K562 (cell line): ENCODE data around the gene ERF. TPM values are rescaled to one million over a fixed set of nuclear protein-coding genes. Genes with fewer than 3 reads are reported as not detected.

Experiments
- ATF6 ChIP-seq: sonication (generic); formaldehyde crosslinking; IDR thresholded peaks from 2 replicates; pipeline ENCODE4 v1.4.0; 2020; ENCODE audit warnings: mild to moderate bottlenecking, missing genetic modification reagents
- CBX3 ChIP-seq, 2 experiments: IDR thresholded peaks; 1 replicate in 1 of 2; 2 replicates in 1 of 2; pipeline ENCODE4 v1.6.1; 2012; ENCODE audit warnings: inconsistent platforms in 2 of 2, low read length in 2 of 2, borderline replicate concordance in 1 of 2, control low read depth in 1 of 2
- HMGXB4 ChIP-seq: sonication (generic); formaldehyde crosslinking; IDR thresholded peaks from 2 replicates; pipeline ENCODE4 v1.8.1; 2023; ENCODE audit warnings: mild to moderate bottlenecking, missing genetic modification reagents
- LEF1 ChIP-seq: fragments of 450-650 bp; IDR thresholded peaks from 2 replicates; pipeline ENCODE4 v1.6.1; 2016; ENCODE audit warnings: mild to moderate bottlenecking
- MAFG ChIP-seq: fragments of 450-650 bp; conservative IDR thresholded peaks from 2 replicates; pipeline ENCODE4 v1.6.1; 2016; ENCODE audit warnings: missing genetic modification characterization, missing compliant biosample characterization
- MTF1 ChIP-seq: fragments of 250-450 bp; sonication (Bioruptor Pico); IDR thresholded peaks from 2 replicates; pipeline ENCODE4 v1.9.0; 2021; ENCODE audit warnings: moderate library complexity, mild to moderate bottlenecking, inconsistent platforms, borderline replicate concordance
- POLR3G ChIP-seq: IDR thresholded peaks from 2 replicates; pipeline ENCODE4 v1.6.1; 2011; ENCODE audit not compliant: insufficient read length, insufficient replicate concordance; ENCODE audit errors: extremely low read depth
- SAFB2 ChIP-seq: fragments of 200-400 bp; formaldehyde crosslinking; IDR thresholded peaks from 2 replicates; pipeline ENCODE4 v1.6.1; 2018; ENCODE audit warnings: borderline replicate concordance, low read length, low read depth, moderate library complexity; ENCODE audit not compliant: severe bottlenecking
- SNIP1 ChIP-seq: fragments of 450-650 bp; IDR thresholded peaks from 2 replicates; pipeline ENCODE4 v1.7.1; 2017; ENCODE audit warnings: low read depth, mild to moderate bottlenecking
- ZNF518B ChIP-seq: fragments of 250-450 bp; sonication (Bioruptor Pico); IDR thresholded peaks from 2 replicates; pipeline ENCODE4 v1.5.0; 2021; ENCODE audit warnings: mild to moderate bottlenecking, moderate library complexity
- ZNF644 ChIP-seq: fragments of 200-800 bp; sonication (Bioruptor generic); IDR thresholded peaks from 2 replicates; pipeline ENCODE4 v1.6.1; 2016; ENCODE audit warnings: low read depth, missing genetic modification characterization, missing compliant biosample characterization
- ZNF707 ChIP-seq: fragments of 250-450 bp; sonication (Bioruptor Pico); conservative IDR thresholded peaks from 2 replicates; pipeline ENCODE4 v1.8.0; 2022; ENCODE audit warnings: inconsistent platforms, mild to moderate bottlenecking, moderate library complexity
- polyA plus RNA-seq, 8 experiments: library from polyadenylated mRNA; depleted of rRNA in 4 of 8; stranded (reverse) in 5 of 8; unstranded in 3 of 8; fragments of >200 nt; fragmentation: Nextera tagmentation in 2 of 8; fragmentation: Illumina TruSeq in 1 of 8; extraction: Ambion mirVana in 2 of 8; extraction: Trizol in 1 of 8; gene quantifications; 2 replicates each; pipeline versions ENCODE4 v1.2.1 to v1.2.3, GENCODE V29; 2011 to 2014; ENCODE audit warnings: inconsistent platforms in 1 of 8, missing spikeins in 1 of 8
- total RNA-seq, 7 experiments: library from RNA; depleted of rRNA in 6 of 7; stranded (reverse); fragments of >200 nt in 6 of 7; fragmentation: Illumina TruSeq in 2 of 7; extraction: Trizol in 2 of 7; gene quantifications; 2 replicates each; pipeline versions ENCODE4 v1.2.1 to v1.2.3, GENCODE V29; 2011 to 2021; ENCODE audit warnings: low replicate concordance in 1 of 7
- TF ChIP-seq, protein P1 (sequence below): sonication (generic); formaldehyde crosslinking; IDR thresholded peaks from 2 replicates; pipeline ENCODE4 v1.8.0; 2023; ENCODE audit warnings: missing genetic modification reagents, mild to moderate bottlenecking, borderline replicate concordance

ERF gene
- total and polyA plus RNA-seq, 9 of the 15 experiments (the other 6 are each of a cell fraction or from before 2014, with no cell fraction given), result 0.03 to 75.4 (median 27.0) TPM

- TF ChIP-seq, protein P1, sequence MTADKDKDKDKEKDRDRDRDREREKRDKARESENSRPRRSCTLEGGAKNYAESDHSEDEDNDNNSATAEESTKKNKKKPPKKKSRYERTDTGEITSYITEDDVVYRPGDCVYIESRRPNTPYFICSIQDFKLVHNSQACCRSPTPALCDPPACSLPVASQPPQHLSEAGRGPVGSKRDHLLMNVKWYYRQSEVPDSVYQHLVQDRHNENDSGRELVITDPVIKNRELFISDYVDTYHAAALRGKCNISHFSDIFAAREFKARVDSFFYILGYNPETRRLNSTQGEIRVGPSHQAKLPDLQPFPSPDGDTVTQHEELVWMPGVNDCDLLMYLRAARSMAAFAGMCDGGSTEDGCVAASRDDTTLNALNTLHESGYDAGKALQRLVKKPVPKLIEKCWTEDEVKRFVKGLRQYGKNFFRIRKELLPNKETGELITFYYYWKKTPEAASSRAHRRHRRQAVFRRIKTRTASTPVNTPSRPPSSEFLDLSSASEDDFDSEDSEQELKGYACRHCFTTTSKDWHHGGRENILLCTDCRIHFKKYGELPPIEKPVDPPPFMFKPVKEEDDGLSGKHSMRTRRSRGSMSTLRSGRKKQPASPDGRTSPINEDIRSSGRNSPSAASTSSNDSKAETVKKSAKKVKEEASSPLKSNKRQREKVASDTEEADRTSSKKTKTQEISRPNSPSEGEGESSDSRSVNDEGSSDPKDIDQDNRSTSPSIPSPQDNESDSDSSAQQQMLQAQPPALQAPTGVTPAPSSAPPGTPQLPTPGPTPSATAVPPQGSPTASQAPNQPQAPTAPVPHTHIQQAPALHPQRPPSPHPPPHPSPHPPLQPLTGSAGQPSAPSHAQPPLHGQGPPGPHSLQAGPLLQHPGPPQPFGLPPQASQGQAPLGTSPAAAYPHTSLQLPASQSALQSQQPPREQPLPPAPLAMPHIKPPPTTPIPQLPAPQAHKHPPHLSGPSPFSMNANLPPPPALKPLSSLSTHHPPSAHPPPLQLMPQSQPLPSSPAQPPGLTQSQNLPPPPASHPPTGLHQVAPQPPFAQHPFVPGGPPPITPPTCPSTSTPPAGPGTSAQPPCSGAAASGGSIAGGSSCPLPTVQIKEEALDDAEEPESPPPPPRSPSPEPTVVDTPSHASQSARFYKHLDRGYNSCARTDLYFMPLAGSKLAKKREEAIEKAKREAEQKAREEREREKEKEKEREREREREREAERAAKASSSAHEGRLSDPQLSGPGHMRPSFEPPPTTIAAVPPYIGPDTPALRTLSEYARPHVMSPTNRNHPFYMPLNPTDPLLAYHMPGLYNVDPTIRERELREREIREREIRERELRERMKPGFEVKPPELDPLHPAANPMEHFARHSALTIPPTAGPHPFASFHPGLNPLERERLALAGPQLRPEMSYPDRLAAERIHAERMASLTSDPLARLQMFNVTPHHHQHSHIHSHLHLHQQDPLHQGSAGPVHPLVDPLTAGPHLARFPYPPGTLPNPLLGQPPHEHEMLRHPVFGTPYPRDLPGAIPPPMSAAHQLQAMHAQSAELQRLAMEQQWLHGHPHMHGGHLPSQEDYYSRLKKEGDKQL (CRISPR knock-in tag), result no peak
- TF ChIP-seq ZNF644 (tag) (no peak), HMGXB4 (CRISPR knock-in tag) (no peak), ATF6 (CRISPR knock-in tag) (no peak), ZNF518B (CRISPR knock-in tag) (no peak), CBX3 (IDR thresholded peaks at IDR 0.05; ENCODE audit: borderline replicate concordance in 1 of 2, low read length in 2 of 2) (no peak), POLR3G (no peak), ZNF707 (CRISPR knock-in tag) (no peak), MTF1 (CRISPR knock-in tag) (no peak), SNIP1 (no peak), LEF1 (no peak), MAFG (tag) (no peak), SAFB2 (no peak)
Observed at GRCh38 chr19:42254850-42255765, at the start of gene ERF (continued).
